GM19438 (cell line): ENCODE results near the gene MED12L.

Experiments used
- ATAC-seq: cut with Tn5 transposase; IDR thresholded peaks from one replicate; pipeline ENCODE4 v1.9.1; 2021; ENCODE audit warnings: low read depth; ENCODE audit not compliant: unreplicated experiment

MED12L gene

DNA sequence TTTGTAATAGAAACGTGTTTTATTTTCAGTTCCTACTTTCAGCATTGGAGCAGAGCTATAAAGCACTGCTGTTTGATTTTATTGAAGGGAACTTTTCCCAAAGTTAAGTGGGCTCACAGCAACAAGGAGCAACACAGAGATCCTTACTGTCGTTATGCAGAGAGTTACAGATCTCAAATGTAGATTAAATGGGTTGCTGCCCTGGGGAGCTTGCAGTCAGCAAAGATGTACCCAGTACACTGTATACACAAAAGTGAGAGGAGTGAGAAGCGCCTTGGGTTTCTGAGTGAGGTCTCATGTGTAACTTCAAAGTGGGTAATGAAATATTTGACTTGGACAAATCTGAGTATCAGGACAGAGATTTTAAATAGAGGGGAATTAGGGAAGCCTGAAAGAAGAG lies 47.7 kb downstream of the MED12L start:
- no peak for ATAC-seq

DNA sequence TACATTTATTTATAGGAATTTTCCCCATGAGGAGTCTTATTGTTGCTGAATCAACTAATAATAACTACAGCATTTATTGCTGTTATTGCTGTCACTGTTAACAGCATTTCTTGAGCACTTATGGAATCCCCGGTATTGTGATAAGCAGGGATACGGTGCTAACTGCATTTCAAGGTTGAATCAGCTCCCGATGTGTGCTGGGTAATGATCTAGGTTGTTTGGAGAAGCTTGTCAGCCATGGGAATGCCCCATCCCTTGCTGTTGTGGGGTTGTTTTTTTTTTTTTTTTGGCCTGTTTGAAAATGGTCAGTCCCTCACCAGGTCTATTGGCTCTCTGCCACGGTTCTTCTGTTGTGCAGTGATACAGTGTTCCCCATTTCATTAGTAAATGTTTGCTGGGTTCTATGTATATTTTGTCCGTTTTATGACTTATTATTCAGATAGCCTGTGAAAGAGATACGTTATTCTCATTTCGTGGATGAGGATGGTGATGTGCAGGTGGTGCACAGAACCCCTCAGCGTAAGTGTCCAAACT lies 48.5 kb downstream of the MED12L start:
- no peak for ATAC-seq

DNA sequence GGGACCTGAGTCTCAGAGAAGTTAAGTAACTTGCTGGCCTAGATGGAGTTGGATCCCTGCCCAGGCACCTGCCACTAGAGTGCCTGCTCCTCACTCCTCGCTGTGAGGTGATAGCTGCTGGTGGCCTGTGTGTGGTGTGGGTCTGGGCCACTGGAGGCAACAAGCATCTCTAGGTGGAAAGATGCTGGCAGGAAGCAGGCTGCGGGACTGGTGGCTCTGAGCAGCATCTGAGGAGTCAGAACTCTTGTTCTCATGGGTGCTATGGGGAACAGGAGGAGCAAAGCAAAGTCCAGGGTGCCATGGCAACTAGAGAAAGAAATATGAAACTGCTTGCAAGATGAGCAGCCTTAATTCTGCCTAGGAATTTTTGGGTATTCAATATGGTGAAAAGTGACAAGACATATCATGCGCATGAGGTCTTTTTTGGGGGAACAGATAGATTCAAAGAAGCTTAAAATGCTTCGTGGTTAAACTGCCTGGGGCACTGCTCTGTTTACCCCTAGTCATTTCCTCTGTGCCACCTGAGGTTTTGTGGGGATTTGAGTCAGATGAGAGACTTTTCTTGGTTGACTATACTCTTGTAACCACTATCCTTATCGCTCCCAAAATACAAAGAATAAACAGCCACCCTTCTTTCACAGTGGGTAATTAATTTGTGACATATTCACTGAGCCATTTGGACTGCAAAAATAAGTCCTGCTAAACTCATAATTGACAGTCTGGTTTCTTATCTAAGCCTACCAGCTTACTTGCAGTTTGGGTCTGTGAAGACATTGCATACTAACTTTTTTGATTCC lies 50.3 kb downstream of the MED12L start:
- ATAC-seq: no peak

- no peak for ATAC-seq
Observed at GRCh38 chr3:151142929-151143328, 57.5 kb downstream of the MED12L start.

DNA sequence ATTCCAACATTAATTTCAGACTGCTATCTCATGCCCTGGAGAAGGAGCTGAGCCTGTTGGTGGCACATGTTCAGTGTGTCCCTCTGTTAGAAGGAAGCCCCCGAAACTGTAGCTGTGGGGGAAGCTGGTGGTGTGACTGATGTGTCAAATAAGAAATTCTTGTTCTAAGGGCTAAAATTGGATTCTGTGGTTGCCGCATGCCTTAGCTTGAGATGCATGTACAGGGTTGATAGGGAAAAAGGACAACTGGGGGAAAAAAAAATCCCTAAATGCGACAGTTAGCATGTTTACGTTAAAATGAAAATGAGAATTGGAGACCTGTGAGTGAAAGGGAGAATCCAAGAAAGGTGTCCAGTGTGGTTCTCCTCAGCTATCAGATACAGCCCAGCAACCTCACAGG lies 58.6 kb downstream of the MED12L start:
- ATAC-seq: no peak

DNA sequence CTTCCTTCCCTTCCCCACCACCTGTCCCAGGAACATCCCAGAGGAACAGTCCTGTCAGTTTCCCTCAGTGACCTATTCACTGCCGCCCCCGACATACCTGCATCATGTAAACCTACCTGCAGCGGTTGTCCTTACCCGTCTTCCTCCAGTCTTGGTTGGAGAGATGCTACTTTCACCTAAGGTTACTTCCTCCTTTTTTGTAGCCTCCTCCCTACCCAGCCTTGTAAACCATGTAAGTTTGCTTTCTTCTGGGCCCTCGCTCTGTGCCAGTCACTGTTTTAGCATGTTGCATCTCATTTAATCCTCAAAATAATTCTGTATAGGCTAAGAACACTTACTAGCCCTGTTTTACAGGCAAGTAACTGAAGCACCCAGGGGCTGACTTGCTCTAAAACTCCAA lies 59.3 kb downstream of the MED12L start:
- ATAC-seq: no peak

DNA sequence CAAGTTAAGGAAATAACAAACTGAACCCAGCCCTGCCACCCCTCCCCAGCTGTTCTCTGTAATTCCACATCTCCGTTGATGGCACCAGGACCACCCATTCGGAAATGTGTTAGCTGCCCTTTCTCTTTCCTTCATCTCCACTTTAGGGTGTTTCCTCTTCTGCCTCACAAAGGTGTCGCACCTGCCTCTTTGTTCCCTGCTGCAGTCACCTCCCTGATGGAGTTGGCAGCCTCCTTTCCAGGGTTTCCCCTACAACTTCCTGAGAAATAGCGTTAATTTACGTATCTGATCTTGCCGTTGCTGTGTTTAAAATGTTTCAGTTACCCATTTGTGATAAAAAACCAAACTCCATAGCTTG lies 60.2 kb downstream of the MED12L start:
- peak; percentile 16 for ATAC-seq

- peak; percentile 89 for ATAC-seq
Observed at GRCh38 chr3:151146071-151146730, 60.7 kb downstream of the MED12L start.

GRCh38 chr3:151146731-151147091 lies 61.2 kb downstream of the MED12L start:
- ATAC-seq: no peak

- ATAC-seq: no peak
Observed at GRCh38 chr3:151147299-151147698, 61.8 kb downstream of the MED12L start.

DNA sequence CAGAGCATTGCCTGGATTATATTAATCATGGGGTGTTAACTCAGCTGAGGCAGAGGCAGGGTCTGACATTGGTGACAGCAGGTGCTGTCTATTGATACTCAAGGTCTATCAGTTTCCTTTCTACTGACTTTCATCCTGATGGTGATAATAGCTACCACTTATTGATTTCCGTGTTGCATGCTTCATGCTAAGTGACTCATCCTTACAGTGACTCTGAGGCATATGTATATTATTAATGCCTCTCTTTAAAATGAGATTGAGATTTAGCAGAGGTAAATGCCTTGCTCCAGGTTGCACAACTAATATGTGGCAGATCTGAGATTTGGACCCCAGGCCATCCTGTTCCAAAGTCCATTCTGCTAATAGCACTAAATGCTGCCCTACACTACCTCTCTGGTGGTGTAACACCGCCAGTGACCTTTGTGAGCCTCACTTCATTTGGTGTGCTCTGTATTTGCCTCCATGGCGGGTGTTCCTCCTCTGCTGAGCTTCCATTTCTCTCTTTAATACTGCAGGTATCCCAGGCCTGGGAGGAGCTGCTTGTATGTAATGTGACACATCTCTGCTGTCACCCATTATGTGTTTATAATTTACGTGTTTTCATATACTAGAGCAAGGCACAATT lies 67.1 kb downstream of the MED12L start:
- no peak for ATAC-seq

DNA sequence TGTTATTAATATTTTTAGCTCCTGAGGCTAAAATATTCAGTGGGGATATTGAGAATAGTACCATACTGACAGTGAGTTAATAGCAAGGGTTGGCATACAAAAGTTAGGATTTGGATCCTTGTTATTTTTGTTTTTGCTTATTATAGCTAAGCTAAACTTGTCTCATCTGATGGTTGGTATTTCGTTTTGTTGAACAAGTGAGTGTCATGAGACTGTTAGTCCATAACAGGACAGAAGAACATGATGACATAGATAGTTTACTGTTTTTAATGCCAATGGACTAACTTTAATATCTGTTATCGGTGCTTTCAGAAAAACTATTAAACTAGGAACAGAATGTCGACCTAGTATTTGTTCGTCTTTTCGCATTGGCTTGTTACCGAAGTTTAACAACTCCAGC lies 69.1 kb downstream of the MED12L start:
- no peak for ATAC-seq

- no peak for ATAC-seq
Observed at GRCh38 chr3:151155409-151156128, 70.1 kb downstream of the MED12L start.

GRCh38 chr3:151156618-151157216 lies 71.3 kb downstream of the MED12L start:
- no peak for ATAC-seq

DNA sequence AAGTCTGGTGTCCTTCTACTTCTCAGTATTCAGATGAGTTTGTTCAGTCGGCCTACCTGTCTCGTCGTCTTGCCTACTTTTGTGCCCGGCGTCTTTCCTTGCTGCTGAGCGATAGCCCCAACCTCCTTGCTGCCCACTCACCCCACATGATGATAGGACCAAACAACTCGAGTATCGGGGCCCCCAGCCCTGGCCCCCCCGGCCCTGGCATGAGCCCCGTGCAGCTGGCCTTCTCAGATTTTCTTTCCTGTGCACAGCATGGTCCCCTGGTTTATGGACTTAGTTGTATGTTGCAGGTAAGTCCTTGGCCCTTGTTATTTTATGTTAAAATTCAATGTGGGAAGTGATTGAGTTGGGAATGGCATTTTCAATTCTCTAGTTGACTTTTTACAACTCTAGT lies 74.3 kb downstream of the MED12L start:
- ATAC-seq: no peak

- ATAC-seq: no peak
Observed at GRCh38 chr3:151165226-151165625, 79.8 kb downstream of the MED12L start.

DNA sequence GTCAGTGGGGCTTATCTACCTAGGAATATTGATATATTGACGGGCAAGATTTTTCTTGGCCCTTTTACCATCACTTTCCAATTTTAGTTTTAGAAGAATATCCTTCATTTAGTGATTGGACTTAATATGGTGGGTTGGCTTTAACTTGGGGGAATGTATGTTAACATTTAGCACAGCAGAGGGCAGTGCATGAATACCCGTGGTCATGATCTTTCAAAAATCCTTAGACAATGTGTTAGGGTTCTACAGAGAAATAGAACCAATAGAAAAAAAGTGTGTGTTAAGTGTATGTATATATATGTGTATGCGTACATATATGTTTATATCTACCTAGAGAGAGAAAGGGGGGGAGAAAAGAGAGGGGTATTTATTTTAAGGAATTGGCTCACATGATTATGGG lies 80.7 kb downstream of the MED12L start:
- no peak for ATAC-seq

DNA sequence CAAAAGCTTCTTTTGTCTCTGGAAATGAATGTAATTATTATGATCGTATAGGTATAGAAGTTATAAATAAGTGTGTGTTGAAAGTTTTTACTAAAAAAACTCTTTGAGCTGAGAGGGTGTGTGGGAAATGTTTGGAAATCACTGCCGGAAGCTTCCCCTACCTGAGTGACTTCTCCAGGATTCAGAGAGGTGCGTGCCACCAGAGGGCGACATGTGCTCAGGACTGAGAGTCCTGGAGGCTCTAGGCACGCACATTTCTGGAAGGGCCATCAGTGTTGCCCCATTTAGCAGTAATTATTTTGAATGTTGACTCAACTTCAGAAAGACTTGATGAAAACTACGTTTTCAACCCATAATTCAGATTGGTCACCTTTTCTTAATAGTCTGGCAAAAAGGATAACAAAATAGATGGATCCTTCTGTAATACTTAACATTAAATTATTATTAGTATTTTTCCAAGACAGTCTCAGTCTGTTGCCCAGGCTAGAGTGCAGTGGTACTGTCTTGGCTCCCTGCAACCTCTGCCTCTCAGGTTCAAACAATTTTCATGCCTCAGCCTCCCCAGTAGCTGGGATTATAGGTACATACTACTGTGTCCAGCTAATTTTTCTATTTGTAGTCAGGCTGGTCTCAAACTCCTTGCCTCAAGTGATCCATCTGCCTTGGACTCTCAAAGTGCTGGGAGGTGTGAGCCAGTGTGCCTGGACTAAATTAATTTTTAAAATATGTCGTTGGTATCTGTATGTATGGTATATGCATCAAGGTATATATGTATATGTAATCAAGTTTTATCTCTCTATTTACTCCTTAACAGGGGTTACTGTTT lies 83.0 kb downstream of the MED12L start:
- no peak for ATAC-seq

- no peak for ATAC-seq
Observed at GRCh38 chr3:151169262-151169947, 83.9 kb downstream of the MED12L start.
